GM21423 (cell line): Measurements from ENCODE around the gene FRK.
"Not testable (repeated sequence)": the region's sequence is repeated elsewhere in the genome, so short reads cannot be mapped to it uniquely, and the experiment has no call there.

Experiments used
- ATAC-seq: cut with Tn5 transposase; IDR thresholded peaks from one replicate; pipeline ENCODE4 v1.9.1; 2021; ENCODE audit warnings: mild to moderate bottlenecking, moderate library complexity; ENCODE audit not compliant: unreplicated experiment

FRK gene

GRCh38 chr6:116060572-116061283, at the start of gene FRK:
FRK (minus strand) TSS chr6:116060891; CDS start chr6:116060311, 580 bp downstream.
- peak; percentile 42 for ATAC-seq

GRCh38 chr6:116108836-116109235, 48.1 kb upstream of the FRK start:
- ATAC-seq: no peak

- ATAC-seq: no peak
Measured at GRCh38 chr6:116106146-116106545, 45.5 kb upstream of the FRK start.

- no peak for ATAC-seq
Measured at GRCh38 chr6:116105247-116105646, 44.6 kb upstream of the FRK start.

GRCh38 chr6:116104636-116105035, 43.9 kb upstream of the FRK start:
- no peak for ATAC-seq

- no peak for ATAC-seq
Measured at GRCh38 chr6:116102873-116103272, 42.2 kb upstream of the FRK start.

- ATAC-seq: no peak
Measured at GRCh38 chr6:116101790-116102189, 41.1 kb upstream of the FRK start.

- ATAC-seq: no peak
Measured at GRCh38 chr6:116101302-116101718, 40.6 kb upstream of the FRK start.

- peak; percentile 84 for ATAC-seq
Measured at GRCh38 chr6:116100419-116101301, 40.0 kb upstream of the FRK start, which contains the start of gene NT5DC1. NT5DC1 (plus strand) TSS chr6:116100853; CDS start chr6:116100931, 78 bp downstream.

GRCh38 chr6:116099036-116099435, 38.3 kb upstream of the FRK start:
- no peak for ATAC-seq

- ATAC-seq: no peak
Measured at GRCh38 chr6:116096979-116097816, 36.5 kb upstream of the FRK start.

GRCh38 chr6:116096048-116096759, 35.5 kb upstream of the FRK start:
- not testable (repeated sequence) for ATAC-seq

- ATAC-seq: no peak
Measured at GRCh38 chr6:116094041-116094440, 33.4 kb upstream of the FRK start.

- ATAC-seq: peak; percentile 68
Measured at GRCh38 chr6:116090251-116090650, 29.6 kb upstream of the FRK start.

GRCh38 chr6:116088946-116089345, 28.3 kb upstream of the FRK start:
- ATAC-seq: no peak

- peak; percentile 94 for ATAC-seq
Measured at GRCh38 chr6:116087437-116088027, 26.8 kb upstream of the FRK start.

- no peak for ATAC-seq
Measured at GRCh38 chr6:116084284-116084683, 23.6 kb upstream of the FRK start.

- no peak for ATAC-seq
Measured at GRCh38 chr6:116083052-116083451, 22.4 kb upstream of the FRK start.

GRCh38 chr6:116078945-116079344, 18.3 kb upstream of the FRK start:
- no peak for ATAC-seq

GRCh38 chr6:116078522-116078921, 17.8 kb upstream of the FRK start:
- no peak for ATAC-seq
